Panc1 (cell line): ENCODE results near the gene PCLO.

ENCODE experiments used
- CTCF ChIP-seq: fragments of 450-650 bp; IDR thresholded peaks from 2 replicates; pipeline ENCODE4 v1.5.1; 2017; ENCODE audit warnings: mild to moderate bottlenecking
- POLR2AphosphoS5 ChIP-seq: IDR thresholded peaks from 2 replicates; pipeline ENCODE4 v1.6.1; 2012; ENCODE audit warnings: mild to moderate bottlenecking, low read depth, low read length, moderate library complexity
- REST ChIP-seq, 2 experiments: IDR thresholded peaks; 2 replicates each; pipeline ENCODE4 v1.6.1; 2011 to 2012; ENCODE audit warnings: low read depth in 2 of 2, control low read depth in 1 of 2, low read length in 1 of 2, mild to moderate bottlenecking in 1 of 2, moderate library complexity in 1 of 2; ENCODE audit not compliant: insufficient read depth in 1 of 2
- SIN3A ChIP-seq: IDR thresholded peaks from 2 replicates; pipeline ENCODE4 v1.6.1; 2012; ENCODE audit warnings: low read depth, mild to moderate bottlenecking, low read length, moderate library complexity, borderline replicate concordance; ENCODE audit not compliant: insufficient read depth
- TCF7L2 ChIP-seq: IDR thresholded peaks from 2 replicates; pipeline ENCODE4 v1.6.1; 2011; ENCODE audit warnings: mild to moderate bottlenecking, low read depth, low read length, inconsistent platforms

- TF ChIP-seq CTCF (no peak), REST (IDR thresholded peaks at IDR 0.05; ENCODE audit: insufficient read depth in 1 of 2, low read depth in 2 of 2, low read length in 1 of 2) (no peak), POLR2AphosphoS5 (no peak), TCF7L2 (no peak), SIN3A (no peak)
Measured at GRCh38 chr7:83105063-83105462, 57.6 kb downstream of the PCLO start.
